Smooth muscle cell of the umbilical artery (primary cell): ENCODE results near the gene ARID1B. TPM values are rescaled to one million over a fixed set of nuclear protein-coding genes. Genes with fewer than 3 reads are reported as not detected.

ENCODE experiments used
- total RNA-seq: library from RNA; depleted of rRNA; stranded (reverse); fragments of >200 nt; gene quantifications from 2 replicates; pipeline ENCODE4 v1.2.3, GENCODE V29; 2014

Gene ARID1B
- 35.0 and 56.1 TPM in 2 replicates for total RNA-seq

GRCh38 chr6:156776840-156777576 lies at the start of gene ARID1B:
Gene ARID1B, plus strand, starts transcription at chr6:156777378. Its CDS starts 303 bp downstream, at chr6:156777681.

